OCI-M2 (cell line): ENCODE measurements around the gene TUBGCP3.
A peak's percentile ranks its signal among the peaks of the same experiment; 100 is the strongest.

Source experiments
- DNase-seq: peaks from one replicate; lab custom pipeline; 2025; ENCODE audit not compliant: unreplicated experiment; lab: John Stamatoyannopoulos, UW

Gene TUBGCP3

GRCh38 chr13:112617754-112618375 is 29.9 kb upstream of the TUBGCP3 start:
- no peak for DNase-seq

- DNase-seq = no peak
Measured at GRCh38 chr13:112616586-112617362, 28.8 kb upstream of the TUBGCP3 start.

GRCh38 chr13:112615391-112615790 is 27.4 kb upstream of the TUBGCP3 start:
- no peak for DNase-seq

GRCh38 chr13:112614835-112615234 is 26.9 kb upstream of the TUBGCP3 start:
- DNase-seq = no peak

GRCh38 chr13:112608212-112608611 is 20.3 kb upstream of the TUBGCP3 start:
- no peak for DNase-seq

- DNase-seq = no peak
Measured at GRCh38 chr13:112606109-112607001, 18.4 kb upstream of the TUBGCP3 start.

GRCh38 chr13:112605531-112605990 is 17.6 kb upstream of the TUBGCP3 start:
- no peak for DNase-seq

GRCh38 chr13:112603641-112604225 is 15.8 kb upstream of the TUBGCP3 start:
- no peak for DNase-seq

GRCh38 chr13:112602189-112602588 is 14.2 kb upstream of the TUBGCP3 start:
- no peak for DNase-seq

- no peak for DNase-seq
Measured at GRCh38 chr13:112601371-112601770, 13.4 kb upstream of the TUBGCP3 start.

- DNase-seq = no peak
Measured at GRCh38 chr13:112596235-112596634, 8.3 kb upstream of the TUBGCP3 start.

GRCh38 chr13:112592647-112593046 is 4.7 kb upstream of the TUBGCP3 start:
- no peak for DNase-seq

GRCh38 chr13:112592181-112592580 is 4.2 kb upstream of the TUBGCP3 start:
- DNase-seq = no peak

GRCh38 chr13:112588490-112589297 is 741 bp upstream of the TUBGCP3 start:
- DNase-seq = no peak

- DNase-seq = peak; percentile 9
Measured at GRCh38 chr13:112587212-112587763, 665 bp downstream of the TUBGCP3 start.

- DNase-seq = no peak
Measured at GRCh38 chr13:112586334-112586960, 1.5 kb downstream of the TUBGCP3 start.

- peak; percentile 7 for DNase-seq
Measured at GRCh38 chr13:112583592-112584277, 4.2 kb downstream of the TUBGCP3 start.

- DNase-seq = no peak
Measured at GRCh38 chr13:112582263-112582662, 5.7 kb downstream of the TUBGCP3 start.

GRCh38 chr13:112580912-112581311 is 7.0 kb downstream of the TUBGCP3 start:
- DNase-seq = no peak
